ENCODE measurements around the gene CAPZA1. TPM values are rescaled to one million over a fixed set of nuclear protein-coding genes. Genes with fewer than 3 reads are reported as not detected.

CAPZA1 gene
- total and polyA plus RNA-seq, 10 of the 15 experiments (the other 5 are each of a cell fraction or from before 2014, with no cell fraction given): 187 to 886 (median 278) TPM

DNA sequence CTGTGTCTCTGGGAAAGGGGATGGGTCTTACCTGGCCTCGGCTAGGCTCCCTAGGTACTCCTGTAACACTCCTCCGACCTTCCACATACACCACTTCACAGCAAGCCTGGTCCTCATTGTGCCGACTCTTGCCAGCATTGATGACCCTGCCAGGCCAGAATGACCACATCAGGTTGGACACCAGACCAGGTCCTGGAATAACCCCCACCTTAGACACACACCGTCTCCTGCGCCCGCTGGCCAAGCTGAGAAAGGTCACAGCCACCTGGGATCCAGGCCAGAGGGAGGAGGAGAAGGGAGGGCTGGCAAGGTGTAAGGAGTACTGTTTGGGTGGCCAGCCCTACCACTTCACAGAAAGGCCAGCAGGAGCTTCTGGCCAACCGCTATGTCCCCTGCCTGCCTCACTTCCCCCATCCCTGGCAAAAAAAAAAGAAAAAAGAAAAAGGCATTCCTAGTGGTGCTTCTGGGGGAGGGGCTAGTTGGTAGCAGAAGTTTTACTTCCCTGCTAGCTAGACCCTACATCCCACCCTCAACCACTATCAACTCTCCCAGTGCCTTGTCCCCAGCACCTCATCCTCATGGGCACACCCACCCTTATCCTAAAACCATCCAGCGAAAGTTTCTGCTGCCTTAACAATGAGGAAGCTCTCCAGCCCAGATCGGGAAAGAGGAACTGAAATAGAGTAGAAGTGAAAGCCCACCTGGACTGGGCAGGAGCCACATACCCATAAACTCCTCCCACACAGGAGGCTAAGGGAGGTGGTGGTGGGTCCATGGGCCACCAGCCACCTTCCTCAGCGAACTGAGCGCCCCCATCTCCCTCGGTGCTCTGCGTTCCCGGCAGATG is 94.1 kb downstream of the CAPZA1 start (continued):
- TF ChIP-seq SREBF2 (IDR thresholded peaks at IDR 0.05; ENCODE audit: low read length) (no peak), GATAD2B (conservative IDR thresholded peaks at IDR 0.05; ENCODE audit: low read depth) (peak; percentile 42; the same call in 1 of the 2 replicates), HDGF (IDR thresholded peaks at IDR 0.05) (no peak), MEF2A (IDR thresholded peaks at IDR 0.05; ENCODE audit: insufficient read depth, low read depth, low read length) (no peak), POLR2A (IDR thresholded peaks at IDR 0.05; ENCODE audit: low read depth, low read length) (no peak)
- TF ChIP-seq, protein P1, sequence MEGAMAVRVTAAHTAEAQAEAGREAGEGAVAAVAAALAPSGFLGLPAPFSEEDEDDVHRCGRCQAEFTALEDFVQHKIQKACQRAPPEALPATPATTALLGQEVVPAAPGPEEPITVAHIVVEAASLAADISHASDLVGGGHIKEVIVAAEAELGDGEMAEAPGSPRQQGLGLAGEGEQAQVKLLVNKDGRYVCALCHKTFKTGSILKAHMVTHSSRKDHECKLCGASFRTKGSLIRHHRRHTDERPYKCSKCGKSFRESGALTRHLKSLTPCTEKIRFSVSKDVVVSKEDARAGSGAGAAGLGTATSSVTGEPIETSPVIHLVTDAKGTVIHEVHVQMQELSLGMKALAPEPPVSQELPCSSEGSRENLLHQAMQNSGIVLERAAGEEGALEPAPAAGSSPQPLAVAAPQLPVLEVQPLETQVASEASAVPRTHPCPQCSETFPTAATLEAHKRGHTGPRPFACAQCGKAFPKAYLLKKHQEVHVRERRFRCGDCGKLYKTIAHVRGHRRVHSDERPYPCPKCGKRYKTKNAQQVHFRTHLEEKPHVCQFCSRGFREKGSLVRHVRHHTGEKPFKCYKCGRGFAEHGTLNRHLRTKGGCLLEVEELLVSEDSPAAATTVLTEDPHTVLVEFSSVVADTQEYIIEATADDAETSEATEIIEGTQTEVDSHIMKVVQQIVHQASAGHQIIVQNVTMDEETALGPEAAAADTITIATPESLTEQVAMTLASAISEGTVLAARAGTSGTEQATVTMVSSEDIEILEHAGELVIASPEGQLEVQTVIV (IDR thresholded peaks at IDR 0.05; ENCODE audit: borderline replicate concordance, partially characterized antibody): no peak
- TF ChIP-seq, protein P2, sequence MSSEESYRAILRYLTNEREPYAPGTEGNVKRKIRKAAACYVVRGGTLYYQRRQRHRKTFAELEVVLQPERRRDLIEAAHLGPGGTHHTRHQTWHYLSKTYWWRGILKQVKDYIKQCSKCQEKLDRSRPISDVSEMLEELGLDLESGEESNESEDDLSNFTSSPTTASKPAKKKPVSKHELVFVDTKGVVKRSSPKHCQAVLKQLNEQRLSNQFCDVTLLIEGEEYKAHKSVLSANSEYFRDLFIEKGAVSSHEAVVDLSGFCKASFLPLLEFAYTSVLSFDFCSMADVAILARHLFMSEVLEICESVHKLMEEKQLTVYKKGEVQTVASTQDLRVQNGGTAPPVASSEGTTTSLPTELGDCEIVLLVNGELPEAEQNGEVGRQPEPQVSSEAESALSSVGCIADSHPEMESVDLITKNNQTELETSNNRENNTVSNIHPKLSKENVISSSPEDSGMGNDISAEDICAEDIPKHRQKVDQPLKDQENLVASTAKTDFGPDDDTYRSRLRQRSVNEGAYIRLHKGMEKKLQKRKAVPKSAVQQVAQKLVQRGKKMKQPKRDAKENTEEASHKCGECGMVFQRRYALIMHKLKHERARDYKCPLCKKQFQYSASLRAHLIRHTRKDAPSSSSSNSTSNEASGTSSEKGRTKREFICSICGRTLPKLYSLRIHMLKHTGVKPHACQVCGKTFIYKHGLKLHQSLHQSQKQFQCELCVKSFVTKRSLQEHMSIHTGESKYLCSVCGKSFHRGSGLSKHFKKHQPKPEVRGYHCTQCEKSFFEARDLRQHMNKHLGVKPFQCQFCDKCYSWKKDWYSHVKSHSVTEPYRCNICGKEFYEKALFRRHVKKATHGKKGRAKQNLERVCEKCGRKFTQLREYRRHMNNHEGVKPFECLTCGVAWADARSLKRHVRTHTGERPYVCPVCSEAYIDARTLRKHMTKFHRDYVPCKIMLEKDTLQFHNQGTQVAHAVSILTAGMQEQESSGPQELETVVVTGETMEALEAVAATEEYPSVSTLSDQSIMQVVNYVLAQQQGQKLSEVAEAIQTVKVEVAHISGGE (CRISPR knock-in tag; IDR thresholded peaks at IDR 0.05): no peak
- TF ChIP-seq, protein P3, sequence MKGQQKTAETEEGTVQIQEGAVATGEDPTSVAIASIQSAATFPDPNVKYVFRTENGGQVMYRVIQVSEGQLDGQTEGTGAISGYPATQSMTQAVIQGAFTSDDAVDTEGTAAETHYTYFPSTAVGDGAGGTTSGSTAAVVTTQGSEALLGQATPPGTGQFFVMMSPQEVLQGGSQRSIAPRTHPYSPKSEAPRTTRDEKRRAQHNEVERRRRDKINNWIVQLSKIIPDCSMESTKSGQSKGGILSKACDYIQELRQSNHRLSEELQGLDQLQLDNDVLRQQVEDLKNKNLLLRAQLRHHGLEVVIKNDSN (IDR thresholded peaks at IDR 0.05; ENCODE audit: borderline replicate concordance, extremely low read length, insufficient read depth, low read depth, low read length): no peak
- TF ChIP-seq, protein P4, sequence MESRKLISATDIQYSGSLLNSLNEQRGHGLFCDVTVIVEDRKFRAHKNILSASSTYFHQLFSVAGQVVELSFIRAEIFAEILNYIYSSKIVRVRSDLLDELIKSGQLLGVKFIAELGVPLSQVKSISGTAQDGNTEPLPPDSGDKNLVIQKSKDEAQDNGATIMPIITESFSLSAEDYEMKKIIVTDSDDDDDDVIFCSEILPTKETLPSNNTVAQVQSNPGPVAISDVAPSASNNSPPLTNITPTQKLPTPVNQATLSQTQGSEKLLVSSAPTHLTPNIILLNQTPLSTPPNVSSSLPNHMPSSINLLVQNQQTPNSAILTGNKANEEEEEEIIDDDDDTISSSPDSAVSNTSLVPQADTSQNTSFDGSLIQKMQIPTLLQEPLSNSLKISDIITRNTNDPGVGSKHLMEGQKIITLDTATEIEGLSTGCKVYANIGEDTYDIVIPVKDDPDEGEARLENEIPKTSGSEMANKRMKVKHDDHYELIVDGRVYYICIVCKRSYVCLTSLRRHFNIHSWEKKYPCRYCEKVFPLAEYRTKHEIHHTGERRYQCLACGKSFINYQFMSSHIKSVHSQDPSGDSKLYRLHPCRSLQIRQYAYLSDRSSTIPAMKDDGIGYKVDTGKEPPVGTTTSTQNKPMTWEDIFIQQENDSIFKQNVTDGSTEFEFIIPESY (IDR thresholded peaks at IDR 0.05): no peak
- TF ChIP-seq, protein P5, sequence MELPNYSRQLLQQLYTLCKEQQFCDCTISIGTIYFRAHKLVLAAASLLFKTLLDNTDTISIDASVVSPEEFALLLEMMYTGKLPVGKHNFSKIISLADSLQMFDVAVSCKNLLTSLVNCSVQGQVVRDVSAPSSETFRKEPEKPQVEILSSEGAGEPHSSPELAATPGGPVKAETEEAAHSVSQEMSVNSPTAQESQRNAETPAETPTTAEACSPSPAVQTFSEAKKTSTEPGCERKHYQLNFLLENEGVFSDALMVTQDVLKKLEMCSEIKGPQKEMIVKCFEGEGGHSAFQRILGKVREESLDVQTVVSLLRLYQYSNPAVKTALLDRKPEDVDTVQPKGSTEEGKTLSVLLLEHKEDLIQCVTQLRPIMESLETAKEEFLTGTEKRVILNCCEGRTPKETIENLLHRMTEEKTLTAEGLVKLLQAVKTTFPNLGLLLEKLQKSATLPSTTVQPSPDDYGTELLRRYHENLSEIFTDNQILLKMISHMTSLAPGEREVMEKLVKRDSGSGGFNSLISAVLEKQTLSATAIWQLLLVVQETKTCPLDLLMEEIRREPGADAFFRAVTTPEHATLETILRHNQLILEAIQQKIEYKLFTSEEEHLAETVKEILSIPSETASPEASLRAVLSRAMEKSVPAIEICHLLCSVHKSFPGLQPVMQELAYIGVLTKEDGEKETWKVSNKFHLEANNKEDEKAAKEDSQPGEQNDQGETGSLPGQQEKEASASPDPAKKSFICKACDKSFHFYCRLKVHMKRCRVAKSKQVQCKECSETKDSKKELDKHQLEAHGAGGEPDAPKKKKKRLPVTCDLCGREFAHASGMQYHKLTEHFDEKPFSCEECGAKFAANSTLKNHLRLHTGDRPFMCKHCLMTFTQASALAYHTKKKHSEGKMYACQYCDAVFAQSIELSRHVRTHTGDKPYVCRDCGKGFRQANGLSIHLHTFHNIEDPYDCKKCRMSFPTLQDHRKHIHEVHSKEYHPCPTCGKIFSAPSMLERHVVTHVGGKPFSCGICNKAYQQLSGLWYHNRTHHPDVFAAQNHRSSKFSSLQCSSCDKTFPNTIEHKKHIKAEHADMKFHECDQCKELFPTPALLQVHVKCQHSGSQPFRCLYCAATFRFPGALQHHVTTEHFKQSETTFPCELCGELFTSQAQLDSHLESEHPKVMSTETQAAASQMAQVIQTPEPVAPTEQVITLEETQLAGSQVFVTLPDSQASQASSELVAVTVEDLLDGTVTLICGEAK (IDR thresholded peaks at IDR 0.05; ENCODE audit: borderline replicate concordance): no peak
- TF ChIP-seq, protein P6, sequence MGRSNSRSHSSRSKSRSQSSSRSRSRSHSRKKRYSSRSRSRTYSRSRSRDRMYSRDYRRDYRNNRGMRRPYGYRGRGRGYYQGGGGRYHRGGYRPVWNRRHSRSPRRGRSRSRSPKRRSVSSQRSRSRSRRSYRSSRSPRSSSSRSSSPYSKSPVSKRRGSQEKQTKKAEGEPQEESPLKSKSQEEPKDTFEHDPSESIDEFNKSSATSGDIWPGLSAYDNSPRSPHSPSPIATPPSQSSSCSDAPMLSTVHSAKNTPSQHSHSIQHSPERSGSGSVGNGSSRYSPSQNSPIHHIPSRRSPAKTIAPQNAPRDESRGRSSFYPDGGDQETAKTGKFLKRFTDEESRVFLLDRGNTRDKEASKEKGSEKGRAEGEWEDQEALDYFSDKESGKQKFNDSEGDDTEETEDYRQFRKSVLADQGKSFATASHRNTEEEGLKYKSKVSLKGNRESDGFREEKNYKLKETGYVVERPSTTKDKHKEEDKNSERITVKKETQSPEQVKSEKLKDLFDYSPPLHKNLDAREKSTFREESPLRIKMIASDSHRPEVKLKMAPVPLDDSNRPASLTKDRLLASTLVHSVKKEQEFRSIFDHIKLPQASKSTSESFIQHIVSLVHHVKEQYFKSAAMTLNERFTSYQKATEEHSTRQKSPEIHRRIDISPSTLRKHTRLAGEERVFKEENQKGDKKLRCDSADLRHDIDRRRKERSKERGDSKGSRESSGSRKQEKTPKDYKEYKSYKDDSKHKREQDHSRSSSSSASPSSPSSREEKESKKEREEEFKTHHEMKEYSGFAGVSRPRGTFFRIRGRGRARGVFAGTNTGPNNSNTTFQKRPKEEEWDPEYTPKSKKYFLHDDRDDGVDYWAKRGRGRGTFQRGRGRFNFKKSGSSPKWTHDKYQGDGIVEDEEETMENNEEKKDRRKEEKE (IDR thresholded peaks at IDR 0.05): no peak
